ENCODE results near the gene SPATA13. TPM values are rescaled to one million over a fixed set of nuclear protein-coding genes. Genes with fewer than 3 reads are reported as not detected.
"Not testable (repeated sequence)": the region's sequence is repeated elsewhere in the genome, so short reads cannot be mapped to it uniquely, and the experiment has no call there.

The SPATA13 gene
- total RNA-seq, 2 donors from 2014 or later = 85.2 to 163 TPM

DNA sequence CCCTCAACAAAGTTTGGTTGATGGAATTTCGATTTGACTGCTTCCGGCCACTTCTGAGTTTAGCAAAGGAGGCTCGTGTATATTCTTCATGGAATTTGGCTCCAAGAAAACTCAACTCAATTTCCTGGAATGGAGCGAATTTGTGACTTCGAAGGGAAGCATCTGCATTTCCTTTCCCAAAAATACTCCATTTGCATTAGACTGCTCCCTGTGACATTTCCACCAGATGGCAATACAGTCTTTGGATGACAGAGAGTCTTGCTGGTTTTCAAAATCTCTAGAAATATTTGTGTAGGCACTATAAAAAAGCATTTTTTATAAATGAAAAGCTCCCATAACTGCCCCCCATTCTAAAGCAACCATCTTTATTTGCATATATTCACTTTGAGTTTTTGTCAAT is 152.9 kb downstream of the SPATA13 start:
- WGBS = 47% methylated on average over 5 of the region's 5 CpGs

DNA sequence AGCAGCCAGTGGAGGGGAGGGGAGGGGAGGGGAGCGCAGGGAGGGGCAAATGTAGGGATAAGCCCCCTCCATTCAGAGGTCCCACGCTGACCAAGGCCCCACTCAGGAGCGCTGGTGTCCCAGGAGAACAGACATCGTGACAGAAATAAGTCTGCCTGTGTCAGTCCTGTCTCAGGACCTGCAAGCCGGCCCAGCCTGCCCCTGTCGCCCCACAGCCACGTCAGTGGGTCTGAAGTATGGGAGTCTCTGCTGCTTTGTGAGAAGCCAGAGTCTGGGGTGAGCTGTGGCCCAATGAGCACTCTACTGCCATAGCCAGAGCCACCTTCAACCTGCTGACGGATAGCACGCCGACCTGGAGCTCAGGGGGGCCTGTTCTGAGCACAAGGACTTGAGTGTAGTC is 157.3 kb downstream of the SPATA13 start:
- H3K4me3 ChIP-seq; H3K9me3 ChIP-seq; H3K27ac ChIP-seq; H3K4me1 ChIP-seq (replicated peaks); H3K36me3 ChIP-seq; DNase-seq (ENCODE audit: low spot score); H3K27me3 ChIP-seq (replicated peaks; ENCODE audit: insufficient read depth); intact Hi-C loops (cut with DNase I): not testable (repeated sequence)
- 85% methylated on average over 8 of the region's 10 CpGs for WGBS

More for the DNA sequence above, 152.9 kb downstream of the SPATA13 start:
- no peak for DNase-seq (ENCODE audit: low spot score)
- TF ChIP-seq POLR2AphosphoS5 (IDR thresholded peaks at IDR 0.05) (no peak), POLR2A (IDR thresholded peaks at IDR 0.05) (no peak)
- TF ChIP-seq, protein P1, sequence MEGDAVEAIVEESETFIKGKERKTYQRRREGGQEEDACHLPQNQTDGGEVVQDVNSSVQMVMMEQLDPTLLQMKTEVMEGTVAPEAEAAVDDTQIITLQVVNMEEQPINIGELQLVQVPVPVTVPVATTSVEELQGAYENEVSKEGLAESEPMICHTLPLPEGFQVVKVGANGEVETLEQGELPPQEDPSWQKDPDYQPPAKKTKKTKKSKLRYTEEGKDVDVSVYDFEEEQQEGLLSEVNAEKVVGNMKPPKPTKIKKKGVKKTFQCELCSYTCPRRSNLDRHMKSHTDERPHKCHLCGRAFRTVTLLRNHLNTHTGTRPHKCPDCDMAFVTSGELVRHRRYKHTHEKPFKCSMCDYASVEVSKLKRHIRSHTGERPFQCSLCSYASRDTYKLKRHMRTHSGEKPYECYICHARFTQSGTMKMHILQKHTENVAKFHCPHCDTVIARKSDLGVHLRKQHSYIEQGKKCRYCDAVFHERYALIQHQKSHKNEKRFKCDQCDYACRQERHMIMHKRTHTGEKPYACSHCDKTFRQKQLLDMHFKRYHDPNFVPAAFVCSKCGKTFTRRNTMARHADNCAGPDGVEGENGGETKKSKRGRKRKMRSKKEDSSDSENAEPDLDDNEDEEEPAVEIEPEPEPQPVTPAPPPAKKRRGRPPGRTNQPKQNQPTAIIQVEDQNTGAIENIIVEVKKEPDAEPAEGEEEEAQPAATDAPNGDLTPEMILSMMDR (IDR thresholded peaks at IDR 0.05) = no peak
- Histone ChIP-seq H3K4me1 (replicated peaks) (no peaks in the 10 kb centered on the region), H3K27me3 (replicated peaks; ENCODE audit: insufficient read depth) (no peaks in the 10 kb centered on the region), H3K36me3 (no peaks in the 10 kb centered on the region), H3K4me3 (no peak overlapping the region), H3K9me3 (no peaks in the 10 kb centered on the region), H3K27ac (no peak overlapping the region)
- intact Hi-C loops (cut with DNase I) = no loop called here

DNA sequence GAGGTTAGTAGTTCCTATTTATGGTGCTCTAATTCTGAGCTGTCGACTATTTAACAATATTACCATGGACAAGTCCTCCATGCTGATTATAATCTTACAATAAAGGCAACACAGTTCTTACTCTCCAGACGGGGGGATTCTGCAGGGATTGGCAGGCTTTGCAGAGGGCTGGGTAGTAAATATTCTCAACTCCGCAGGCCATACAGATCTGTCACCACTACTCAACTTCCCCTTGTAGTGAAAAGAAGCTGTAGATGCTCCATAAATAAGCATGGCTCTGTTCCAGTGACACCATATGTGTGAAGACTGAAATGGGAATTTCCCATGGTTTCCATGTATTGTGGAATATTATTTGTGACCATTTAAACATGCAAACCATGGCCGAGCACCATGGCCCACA is 158.4 kb downstream of the SPATA13 start:
- H3K27ac ChIP-seq; H3K4me3 ChIP-seq; H3K4me1 ChIP-seq (replicated peaks); H3K36me3 ChIP-seq; DNase-seq (ENCODE audit: low spot score); H3K9me3 ChIP-seq; intact Hi-C loops (cut with DNase I); H3K27me3 ChIP-seq (replicated peaks; ENCODE audit: insufficient read depth): not testable (repeated sequence)
- WGBS = 64% methylated on average over 4 of the region's 4 CpGs

DNA sequence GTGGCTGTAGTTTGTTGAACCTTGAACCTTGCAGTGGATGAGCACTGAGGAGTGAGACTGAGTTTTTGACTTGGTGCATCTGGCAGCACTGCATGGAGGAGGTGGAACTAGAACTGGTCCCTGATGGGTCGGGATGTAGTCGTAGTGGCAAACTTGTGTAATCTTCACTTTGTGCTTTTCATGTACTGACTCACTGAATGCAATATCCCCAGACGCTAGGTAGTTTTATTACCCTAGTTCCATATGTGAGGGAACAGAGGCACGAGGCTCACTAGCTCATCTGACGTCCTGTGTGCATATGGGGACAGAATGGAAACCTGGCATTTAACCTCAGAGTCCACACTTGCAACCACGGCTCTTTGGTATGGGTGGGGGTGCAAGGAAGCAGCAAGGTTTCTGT is 159.1 kb downstream of the SPATA13 start:
- WGBS = 80% methylated on average over 6 of the region's 6 CpGs
- intact Hi-C loops (cut with DNase I); DNase-seq (ENCODE audit: low spot score); H3K4me3 ChIP-seq; H3K27me3 ChIP-seq (replicated peaks; ENCODE audit: insufficient read depth); H3K27ac ChIP-seq; H3K4me1 ChIP-seq (replicated peaks); H3K9me3 ChIP-seq; H3K36me3 ChIP-seq: not testable (repeated sequence)

DNA sequence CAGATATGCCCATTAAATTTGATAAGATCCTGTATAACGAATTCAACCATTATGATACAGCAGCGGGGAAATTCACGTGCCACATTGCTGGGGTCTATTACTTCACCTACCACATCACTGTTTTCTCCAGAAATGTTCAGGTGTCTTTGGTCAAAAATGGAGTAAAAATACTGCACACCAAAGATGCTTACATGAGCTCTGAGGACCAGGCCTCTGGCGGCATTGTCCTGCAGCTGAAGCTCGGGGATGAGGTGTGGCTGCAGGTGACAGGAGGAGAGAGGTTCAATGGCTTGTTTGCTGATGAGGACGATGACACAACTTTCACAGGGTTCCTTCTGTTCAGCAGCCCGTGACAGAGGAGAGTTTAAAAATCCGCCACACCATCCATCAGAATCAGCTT is 160.9 kb downstream of the SPATA13 start:
- WGBS = 78% methylated on average over 8 of the region's 8 CpGs
- intact Hi-C loops (cut with DNase I) = not testable (repeated sequence)

DNA sequence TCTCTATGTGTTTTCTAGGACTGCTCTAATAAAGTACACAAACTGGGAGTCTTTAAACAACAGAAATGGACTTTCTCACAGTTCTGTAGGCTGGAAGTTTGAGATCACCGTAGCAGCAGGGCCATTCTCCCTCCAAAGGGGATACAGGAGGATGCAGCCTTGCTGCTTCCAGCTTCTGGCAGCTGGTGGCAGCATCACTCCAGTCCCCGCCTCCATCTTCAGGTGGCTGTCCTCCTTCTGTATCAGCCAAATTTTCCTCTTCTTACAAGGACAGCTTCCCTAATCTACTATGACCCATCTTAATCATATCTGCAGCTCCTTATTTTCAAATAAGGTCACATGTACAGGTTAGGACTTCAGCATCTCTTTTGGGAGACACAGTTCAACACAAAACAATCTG is 161.9 kb downstream of the SPATA13 start:
- TF ChIP-seq, protein P1 (IDR thresholded peaks at IDR 0.05) = peak in 1 of 4 experiments; percentile 27
- H3K36me3 ChIP-seq; DNase-seq (ENCODE audit: low spot score); H3K4me1 ChIP-seq (replicated peaks); intact Hi-C loops (cut with DNase I); H3K9me3 ChIP-seq; H3K4me3 ChIP-seq; H3K27me3 ChIP-seq (replicated peaks; ENCODE audit: insufficient read depth); H3K27ac ChIP-seq: not testable (repeated sequence)
- 49% methylated on average over 2 of the region's 2 CpGs for WGBS

More for the DNA sequence above, 160.9 kb downstream of the SPATA13 start:
- not testable (repeated sequence) for H3K36me3 ChIP-seq; H3K4me1 ChIP-seq (replicated peaks); H3K9me3 ChIP-seq; H3K27me3 ChIP-seq (replicated peaks; ENCODE audit: insufficient read depth); H3K27ac ChIP-seq; H3K4me3 ChIP-seq; DNase-seq (ENCODE audit: low spot score)

DNA sequence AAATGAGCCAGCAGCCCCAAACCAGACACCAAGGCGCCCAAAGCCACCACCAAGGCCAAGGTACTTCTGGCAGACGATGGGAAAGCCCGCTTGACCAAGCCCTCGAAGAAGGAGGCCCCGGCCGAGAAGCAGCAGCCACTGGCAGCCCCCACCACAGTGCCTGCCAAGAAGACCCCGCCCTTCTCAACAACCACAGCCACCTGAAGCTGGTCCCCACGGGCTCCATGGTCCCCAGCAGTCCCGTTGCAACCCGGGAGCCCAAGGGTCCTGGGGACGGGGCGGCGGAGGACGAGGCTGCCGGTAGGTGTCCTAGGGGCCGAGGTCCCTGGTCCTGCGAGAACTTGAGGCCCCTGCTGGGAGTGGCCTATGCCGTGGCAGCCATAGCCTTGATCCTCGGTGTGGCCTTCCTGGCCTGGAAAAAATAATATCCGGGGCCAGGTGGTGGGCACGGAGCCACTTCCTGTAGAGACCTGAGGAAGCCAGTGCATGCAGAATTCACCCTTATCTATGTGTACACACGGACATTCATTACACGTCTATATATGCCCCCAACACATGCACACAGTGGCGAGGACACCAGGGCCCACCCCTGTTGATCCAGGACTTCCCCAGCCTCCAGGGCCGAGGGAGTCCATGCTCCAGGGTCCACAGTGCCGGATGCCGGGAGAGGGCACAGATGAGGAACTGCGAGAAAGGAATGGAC is 162.7 kb downstream of the SPATA13 start:
- no peaks in the 10 kb centered on the region for H3K27me3 ChIP-seq (replicated peaks; ENCODE audit: insufficient read depth)
- TF ChIP-seq POLR2A (IDR thresholded peaks at IDR 0.05) (no peak), POLR2AphosphoS5 (IDR thresholded peaks at IDR 0.05) (no peak)
- TF ChIP-seq, protein P1 (IDR thresholded peaks at IDR 0.05) = no peak
- no peak overlapping the region for H3K27ac ChIP-seq
- H3K36me3 ChIP-seq = no peaks in the 10 kb centered on the region
- DNase-seq (ENCODE audit: low spot score) = no peak
- H3K4me1 ChIP-seq (replicated peaks) = no peaks in the 10 kb centered on the region
- H3K4me3 ChIP-seq = no peak overlapping the region
- intact Hi-C loops (cut with DNase I) = no loop called here
- no peaks in the 10 kb centered on the region for H3K9me3 ChIP-seq
- WGBS = 90% methylated on average over 26 of the region's 28 CpGs
